Fibroblast of the aortic adventitia (primary cell): ENCODE results near the gene DCDC2. TPM values are rescaled to one million over a fixed set of nuclear protein-coding genes. Genes with fewer than 3 reads are reported as not detected.
A peak's percentile ranks its signal among the peaks of the same experiment; 100 is the strongest.
"Not testable (repeated sequence)": the region's sequence is repeated elsewhere in the genome, so short reads cannot be mapped to it uniquely, and the experiment has no call there.

Source experiments
- DNase-seq: peaks from one replicate; pipeline ENCODE4 v3.0.0-alpha.2; 2010; ENCODE audit warnings: low read depth
- H3K4me3 ChIP-seq: 2 replicates; pipeline ENCODE4 v1.5.1; 2011; ENCODE audit warnings: low read depth, mild to moderate bottlenecking, control low read depth, low read length, moderate library complexity
- total RNA-seq: library from RNA; depleted of rRNA; stranded (reverse); fragments of >200 nt; gene quantifications from 2 replicates; pipeline ENCODE4 v1.2.3, GENCODE V29; 2012; ENCODE audit warnings: low replicate concordance
- TF ChIP-seq, protein P1 (sequence below): IDR thresholded peaks from 2 replicates; pipeline ENCODE4 v1.5.1; 2011; ENCODE audit warnings: mild to moderate bottlenecking, low read length, control low read depth, inconsistent platforms; ENCODE audit not compliant: insufficient read depth

DCDC2 gene
- total RNA-seq, 1 donor, result not detected

DNA sequence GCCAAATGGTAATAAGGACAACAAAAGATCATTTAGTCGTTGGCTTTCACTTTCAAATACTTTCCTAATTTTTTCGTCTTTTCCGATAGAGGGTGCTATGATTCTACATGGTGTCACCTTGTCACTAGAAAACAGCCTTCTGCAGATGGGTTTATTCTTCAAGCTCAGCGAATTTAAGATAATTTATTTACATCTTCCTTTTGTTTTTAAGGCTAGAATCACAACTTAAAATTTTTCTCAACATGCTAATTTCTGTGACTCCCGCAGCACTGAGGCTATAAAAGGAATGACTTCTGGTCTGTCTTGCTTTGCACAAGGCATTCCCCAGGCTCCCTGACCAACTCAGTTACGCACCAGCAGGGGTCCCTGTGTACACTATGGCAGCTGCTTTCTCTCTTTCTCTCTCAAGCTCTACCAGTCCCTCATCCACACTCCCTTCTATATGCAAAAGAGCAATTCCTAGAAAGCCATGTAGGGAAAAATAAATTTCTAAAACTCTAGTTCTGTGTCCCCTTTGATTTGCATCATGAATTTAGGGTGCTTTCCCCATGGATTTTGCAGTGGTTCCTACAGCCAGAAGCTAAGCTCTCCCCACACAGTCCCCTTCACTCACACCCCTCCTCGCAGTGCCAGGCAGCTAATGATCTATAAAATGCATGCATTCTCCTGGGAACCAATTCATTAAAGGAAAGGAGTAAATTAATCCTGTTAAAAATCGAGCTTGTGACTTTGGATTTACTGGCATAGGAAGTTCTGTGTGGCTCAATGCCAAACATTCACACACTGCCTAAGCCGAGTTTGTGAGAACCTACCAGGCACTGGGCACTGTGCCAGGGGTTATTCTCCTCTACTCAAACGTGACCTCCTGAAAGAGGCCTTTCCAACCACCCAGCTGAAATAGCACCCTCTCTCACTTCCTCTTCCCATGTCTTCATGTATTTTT lies 74.5 kb downstream of the DCDC2 start:
- no peak overlapping the region for H3K4me3 ChIP-seq
- peak; percentile 59 for DNase-seq
- TF ChIP-seq, protein P1, sequence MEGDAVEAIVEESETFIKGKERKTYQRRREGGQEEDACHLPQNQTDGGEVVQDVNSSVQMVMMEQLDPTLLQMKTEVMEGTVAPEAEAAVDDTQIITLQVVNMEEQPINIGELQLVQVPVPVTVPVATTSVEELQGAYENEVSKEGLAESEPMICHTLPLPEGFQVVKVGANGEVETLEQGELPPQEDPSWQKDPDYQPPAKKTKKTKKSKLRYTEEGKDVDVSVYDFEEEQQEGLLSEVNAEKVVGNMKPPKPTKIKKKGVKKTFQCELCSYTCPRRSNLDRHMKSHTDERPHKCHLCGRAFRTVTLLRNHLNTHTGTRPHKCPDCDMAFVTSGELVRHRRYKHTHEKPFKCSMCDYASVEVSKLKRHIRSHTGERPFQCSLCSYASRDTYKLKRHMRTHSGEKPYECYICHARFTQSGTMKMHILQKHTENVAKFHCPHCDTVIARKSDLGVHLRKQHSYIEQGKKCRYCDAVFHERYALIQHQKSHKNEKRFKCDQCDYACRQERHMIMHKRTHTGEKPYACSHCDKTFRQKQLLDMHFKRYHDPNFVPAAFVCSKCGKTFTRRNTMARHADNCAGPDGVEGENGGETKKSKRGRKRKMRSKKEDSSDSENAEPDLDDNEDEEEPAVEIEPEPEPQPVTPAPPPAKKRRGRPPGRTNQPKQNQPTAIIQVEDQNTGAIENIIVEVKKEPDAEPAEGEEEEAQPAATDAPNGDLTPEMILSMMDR, result peak; percentile 53

DNA sequence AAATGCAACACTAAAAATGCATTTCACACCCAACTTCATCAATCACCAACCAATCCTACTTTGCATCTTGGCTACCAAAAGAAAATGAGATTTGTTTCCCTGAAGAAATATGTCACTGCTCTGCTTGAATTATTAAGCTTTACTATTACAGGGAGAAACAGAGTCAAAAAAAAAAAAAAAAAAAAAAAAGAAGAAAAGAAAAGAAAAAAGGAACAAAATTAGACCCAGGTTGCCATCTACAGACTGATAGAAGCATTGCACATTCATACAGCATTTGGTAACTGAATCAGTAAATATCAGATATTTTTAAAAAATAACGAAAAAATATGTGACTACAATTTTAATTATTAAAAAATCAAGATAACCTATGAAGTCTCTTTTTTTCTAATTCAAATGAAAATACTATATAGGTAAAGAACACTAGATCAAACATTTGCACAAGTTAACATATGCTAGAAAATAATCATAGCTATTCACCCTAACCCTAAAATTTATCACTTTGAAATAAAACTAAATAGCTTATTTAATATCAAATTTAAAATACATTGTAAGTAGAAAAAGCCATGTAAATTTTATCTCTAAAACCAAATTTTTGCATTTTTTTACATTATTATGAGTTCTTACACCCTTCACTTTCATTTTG lies 83.3 kb downstream of the DCDC2 start:
- TF ChIP-seq, protein P1, result peak; percentile 60
- peak; percentile 21 for DNase-seq
- no peak overlapping the region for H3K4me3 ChIP-seq

DNA sequence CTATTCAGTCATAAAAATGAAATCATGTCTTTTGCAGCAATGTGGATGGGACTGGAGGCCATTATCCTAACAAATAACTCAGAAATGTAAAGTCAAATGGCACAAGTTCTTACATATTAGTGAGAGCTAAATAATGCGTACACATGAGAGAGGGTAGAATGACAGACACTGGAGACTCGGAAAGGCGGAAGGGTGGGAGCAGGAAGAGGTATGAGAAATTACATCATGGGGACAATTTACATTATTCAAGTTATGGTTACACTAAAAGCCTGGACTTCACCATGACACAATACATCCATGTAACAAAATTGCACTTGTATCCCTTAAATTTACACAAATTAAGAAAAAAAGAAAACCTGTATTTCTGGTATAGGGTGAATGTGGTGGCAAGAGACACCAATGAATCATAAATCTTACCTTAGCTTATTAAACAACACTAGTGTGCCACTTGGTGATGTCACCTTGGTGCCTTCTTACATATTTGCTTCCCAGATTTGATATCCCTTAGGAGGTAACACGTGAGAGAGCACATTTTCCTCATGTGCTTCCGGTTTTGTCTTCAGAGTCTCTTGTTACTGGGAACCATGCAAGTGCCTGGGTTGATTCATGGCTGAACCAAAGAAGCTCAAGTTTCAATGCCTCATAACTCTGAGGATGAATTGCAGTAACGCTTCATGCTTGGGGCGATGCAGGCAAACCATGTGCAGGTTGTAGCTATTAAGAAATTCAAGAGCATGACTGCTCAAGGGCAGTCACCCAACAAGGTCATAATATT lies 84.6 kb downstream of the DCDC2 start:
- no peak for DNase-seq
- no peak overlapping the region for H3K4me3 ChIP-seq
- TF ChIP-seq, protein P1, result no peak

DNA sequence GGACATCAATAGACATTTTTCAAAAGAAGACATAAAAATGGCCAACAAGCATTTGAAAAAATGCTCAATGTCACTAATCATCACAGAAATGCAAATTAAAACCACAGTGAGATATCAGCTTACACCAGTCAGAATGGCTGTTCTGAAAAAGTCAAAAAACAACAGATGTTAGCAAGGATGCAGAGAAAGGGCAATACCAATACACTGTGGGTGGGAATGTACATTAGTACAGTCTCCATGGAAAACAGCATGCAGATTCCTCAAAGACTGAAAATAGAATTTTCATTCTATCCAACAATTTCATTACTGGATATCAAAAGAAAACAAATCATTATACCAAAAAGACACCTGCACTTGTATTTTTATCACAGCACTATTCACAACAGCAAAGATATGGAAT lies 85.3 kb downstream of the DCDC2 start:
- TF ChIP-seq, protein P1, result no peak
- H3K4me3 ChIP-seq, result no peak overlapping the region
- no peak for DNase-seq

DNA sequence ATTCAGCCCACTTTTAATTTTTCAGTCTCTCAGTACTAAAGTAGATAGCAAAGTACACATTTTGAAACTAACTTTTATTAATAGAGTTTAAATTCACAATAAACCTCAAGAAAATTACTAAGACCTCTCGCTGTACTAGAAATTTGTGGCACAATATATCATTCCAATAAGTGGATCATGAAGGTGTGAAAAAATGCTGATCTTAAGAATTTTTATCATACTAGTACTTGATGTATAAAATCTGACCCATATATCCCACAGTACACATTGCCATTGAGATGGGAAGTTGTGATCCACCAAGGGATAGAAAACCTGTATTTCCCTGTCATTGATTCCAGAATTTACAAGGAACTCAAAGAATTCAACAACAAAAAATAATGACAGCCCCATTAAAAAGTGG lies 85.7 kb downstream of the DCDC2 start:
- TF ChIP-seq, protein P1, result no peak
- no peak overlapping the region for H3K4me3 ChIP-seq
- no peak for DNase-seq

DNA sequence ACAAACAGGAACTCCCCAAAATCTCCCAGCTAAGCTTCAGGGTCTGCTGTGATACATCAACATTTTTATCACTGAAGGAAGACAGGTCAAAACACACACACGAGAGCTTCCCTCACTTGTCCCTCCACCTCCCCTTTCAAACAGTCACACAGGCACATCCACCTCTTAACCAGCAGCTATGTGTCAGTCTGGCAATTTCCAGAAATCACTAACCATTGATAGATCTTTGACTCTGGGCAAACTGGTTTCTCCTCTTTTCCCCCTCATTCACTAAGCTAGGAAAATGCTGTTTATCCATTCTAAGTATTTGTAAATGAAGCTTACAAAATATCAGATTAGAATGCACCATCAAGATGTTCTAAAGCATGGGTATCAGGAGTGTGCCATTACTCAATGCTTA lies 87.8 kb downstream of the DCDC2 start:
- no peak overlapping the region for H3K4me3 ChIP-seq
- DNase-seq, result no peak
- TF ChIP-seq, protein P1, result no peak

DNA sequence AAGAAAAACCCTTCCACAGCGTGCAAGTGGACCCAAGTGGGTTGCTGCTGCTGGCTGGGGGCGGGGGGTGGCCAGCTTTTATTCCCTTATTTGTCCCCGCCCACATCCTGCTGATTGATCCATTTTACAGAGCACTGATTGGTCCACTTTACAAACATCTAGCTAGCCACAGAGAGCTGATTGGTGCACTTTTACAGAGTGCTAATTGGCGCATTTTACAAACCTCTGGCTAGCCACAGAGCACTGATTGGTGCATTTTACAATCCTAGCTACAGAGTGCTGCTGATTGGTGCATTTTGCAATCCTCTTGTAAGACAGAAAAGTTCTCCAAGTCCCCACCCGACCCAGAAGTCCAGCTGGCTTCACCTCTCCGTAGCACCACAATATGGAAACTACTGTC lies 99.6 kb downstream of the DCDC2 start:
- not testable (repeated sequence) for H3K4me3 ChIP-seq, DNase-seq
